HepG2 (cell line): ENCODE results near the gene TBX6. TPM values are rescaled to one million over a fixed set of nuclear protein-coding genes. Genes with fewer than 3 reads are reported as not detected.

ENCODE experiments used
- ATAC-seq: fragments of 200-7000 bp; cut with Tn5 transposase; 3 replicates; pipeline ENCODE4 v1.9.1; 2020; ENCODE audit warnings: mild to moderate bottlenecking, moderate library complexity
- BruUV-seq: library from RNA; stranded (reverse); fragments of 400-500 nt; replicated peaks from 2 replicates; lab custom pipeline; 2021; lab: Mats Ljungman, UMichigan
- CTCF ChIA-PET: fragments of 300-600 bp; formaldehyde crosslinking; extraction: SDS; loops from one replicate; lab custom pipeline; 2021; ENCODE audit warnings: low total read pairs, inconsistent platforms, low intra/inter-chr PET ratio; lab: Yijun Ruan, JAX
- POLR2A ChIA-PET: fragments of 350-600 bp; sonication (Branson Sonifier 250); formaldehyde crosslinking; loops from one replicate; lab custom pipeline; 2020; ENCODE audit warnings: antibody characterized with exemption, inconsistent platforms; lab: Yijun Ruan, JAX
- DNase-seq: peaks from one replicate; pipeline ENCODE4 v3.0.0-alpha.2; 2015; ENCODE audit warnings: low spot score
- FAIRE-seq: peaks from 3 replicates; lab custom pipeline; 2011; peaks lifted over from hg19 to GRCh38; lab: Jason Lieb, UNC
- H2AFZ ChIP-seq: one replicate; pipeline ENCODE4 v1.6.1; 2011; ENCODE audit warnings: low read length, inconsistent platforms
- H3K27ac ChIP-seq: fragments of 300-600 bp; 3 replicates; pipeline ENCODE4 v1.8.0; 2011; ENCODE audit warnings: mixed run types, mild to moderate bottlenecking, mixed read lengths, low read length, inconsistent platforms; ENCODE audit not compliant: insufficient read depth; ENCODE audit errors: extremely low read length
- H3K27me3 ChIP-seq, 2 experiments: fragments of 200-600 bp in 1 of 2; 2 replicates in 1 of 2; 3 replicates in 1 of 2; pipeline versions ENCODE4 v1.6.0 to v1.8.0; 2011; ENCODE audit warnings: low read length in 2 of 2, mild to moderate bottlenecking in 2 of 2, moderate library complexity in 2 of 2, inconsistent platforms in 1 of 2; ENCODE audit not compliant: insufficient read depth in 2 of 2, control insufficient read depth in 1 of 2
- H3K36me3 ChIP-seq, 2 experiments: fragments of 200-600 bp in 1 of 2; replicated peaks in 1 of 2; 2 replicates in 1 of 2; 3 replicates in 1 of 2; pipeline versions ENCODE4 v1.5.1 to v1.8.0; 2011; ENCODE audit warnings: low read length in 2 of 2, inconsistent platforms in 1 of 2; ENCODE audit not compliant: insufficient read depth in 2 of 2, control insufficient read depth in 1 of 2
- H3K4me1 ChIP-seq: 2 replicates; pipeline ENCODE4 v1.5.1; 2012; ENCODE audit warnings: low read length, inconsistent platforms; ENCODE audit not compliant: insufficient read depth
- H3K4me2 ChIP-seq: 2 replicates; pipeline ENCODE4 v1.6.0; 2011; ENCODE audit warnings: low read depth, low read length, inconsistent platforms
- H3K4me3 ChIP-seq, 3 experiments: fragments of 200-600 bp in 1 of 3; sonication (generic), shearing (Covaris generic) in 1 of 3; replicated peaks in 1 of 3; 2 replicates each; pipeline ENCODE4 v1.5.1; 2011 to 2016; ENCODE audit warnings: low read length in 3 of 3, inconsistent platforms in 2 of 3, low read depth in 2 of 3, mild to moderate bottlenecking in 2 of 3, control low read depth in 1 of 3, mixed read lengths in 1 of 3; ENCODE audit not compliant: insufficient read depth in 1 of 3
- H3K79me2 ChIP-seq: one replicate; pipeline ENCODE4 v1.6.1; 2011; ENCODE audit warnings: low read length, inconsistent platforms; ENCODE audit not compliant: insufficient read depth
- H3K9ac ChIP-seq: 2 replicates; pipeline ENCODE4 v1.6.0; 2011; ENCODE audit warnings: mild to moderate bottlenecking, low read depth, low read length, inconsistent platforms; ENCODE audit not compliant: insufficient read depth
- H3K9me3 ChIP-seq: 2 replicates; pipeline ENCODE4 v1.5.1; 2012; ENCODE audit warnings: mild to moderate bottlenecking, low read length
- H4K20me1 ChIP-seq: 2 replicates; pipeline ENCODE4 v1.6.0; 2011; ENCODE audit warnings: inconsistent platforms, mild to moderate bottlenecking, low read length, moderate library complexity; ENCODE audit not compliant: insufficient read depth
- HHEX ChIP-seq: IDR thresholded peaks from 2 replicates; pipeline ENCODE4 v1.6.1; 2016; ENCODE audit warnings: control low read depth
- HNF4G ChIP-seq, 2 experiments: sonication (generic) in 1 of 2; formaldehyde crosslinking in 1 of 2; IDR thresholded peaks; 2 replicates each; pipeline versions ENCODE4 v1.4.0 to v1.6.1; 2011 to 2020; ENCODE audit warnings: borderline replicate concordance in 2 of 2, low read depth in 2 of 2, mild to moderate bottlenecking in 2 of 2, low read length in 1 of 2, missing genetic modification reagents in 1 of 2, moderate library complexity in 1 of 2
- HOXA3 ChIP-seq: sonication (generic); formaldehyde crosslinking; IDR thresholded peaks from 2 replicates; pipeline ENCODE4 v1.5.0; 2020; ENCODE audit warnings: missing genetic modification reagents
- MTA1 ChIP-seq: sonication (generic); formaldehyde crosslinking; IDR thresholded peaks from 2 replicates; pipeline ENCODE4 v1.4.0; 2020; ENCODE audit warnings: missing genetic modification reagents, mild to moderate bottlenecking, borderline replicate concordance
- PHB2 ChIP-seq: fragments of 450-650 bp; IDR thresholded peaks from 2 replicates; pipeline ENCODE4 v1.6.1; 2018; ENCODE audit not compliant: partially characterized antibody
- PRMT3 ChIP-seq: sonication (generic); formaldehyde crosslinking; IDR thresholded peaks from 2 replicates; pipeline ENCODE4 v1.8.1; 2022; ENCODE audit warnings: low read depth, mild to moderate bottlenecking, moderate library complexity, missing genetic modification reagents, borderline replicate concordance
- ZBED4 ChIP-seq: sonication (generic); formaldehyde crosslinking; IDR thresholded peaks from 2 replicates; pipeline ENCODE4 v1.4.0; 2020; ENCODE audit warnings: missing genetic modification reagents, borderline replicate concordance
- ZNF775 ChIP-seq: sonication (generic); formaldehyde crosslinking; IDR thresholded peaks from 2 replicates; pipeline ENCODE4 v1.4.0; 2020; ENCODE audit warnings: missing genetic modification reagents, mild to moderate bottlenecking, moderate library complexity, borderline replicate concordance
- ZXDC ChIP-seq: sonication (generic); formaldehyde crosslinking; IDR thresholded peaks from 2 replicates; pipeline ENCODE4 v1.5.0; 2020; ENCODE audit warnings: mild to moderate bottlenecking, missing genetic modification reagents
- WGBS: methylation state at CpG from one replicate; pipeline ENCODE4 v1.1.6; 2017; ENCODE audit warnings: low lambda C conversion rate; 5-methylcytosine and 5-hydroxymethylcytosine counted together
- in situ Hi-C: cut with HindIII; loops from 2 replicates; pipeline ENCODE4 v1.10.0; 2017; ENCODE audit warnings: low pct_unique_long_range_greater_than_20kb; ENCODE audit not compliant: extremely low pct_ligation_motif_present
- intact Hi-C: fragments of 100-400 bp; cut with micrococcal nuclease; formaldehyde crosslinking; loops from one replicate; pipeline ENCODE4 v1.10.0; 2022; ENCODE audit not compliant: unreplicated experiment
- polyA plus RNA-seq, 8 experiments: library from polyadenylated mRNA; depleted of rRNA in 3 of 8; stranded (reverse) in 7 of 8; unstranded in 1 of 8; fragments of >200 nt; fragmentation: Illumina TruSeq in 4 of 8; extraction: Trizol in 4 of 8; gene quantifications; 2 replicates each; pipeline versions ENCODE4 v1.2.1 to v1.2.3, GENCODE V29; 2011 to 2016; ENCODE audit warnings: low read depth in 4 of 8, missing spikeins in 1 of 8, mixed read lengths in 1 of 8; ENCODE audit not compliant: insufficient read depth in 1 of 8
- total RNA-seq, 5 experiments: library from RNA; depleted of rRNA; stranded (reverse); fragments of >200 nt; fragmentation: Illumina TruSeq; extraction: Trizol; gene quantifications; 2 replicates each; pipeline ENCODE4 v1.2.3, GENCODE V29; 2016; ENCODE audit warnings: low read depth in 1 of 5
- TF ChIP-seq, protein P1 (sequence below): sonication (generic); formaldehyde crosslinking; IDR thresholded peaks from 2 replicates; pipeline ENCODE4 v1.9.0; 2021; ENCODE audit warnings: missing genetic modification reagents, mild to moderate bottlenecking, borderline replicate concordance
- TF ChIP-seq, protein P2 (sequence below), 2 experiments: sonication (generic) in 1 of 2; formaldehyde crosslinking in 1 of 2; IDR thresholded peaks; 2 replicates each; pipeline versions ENCODE4 v1.4.0 to v1.6.1; 2018 to 2020; ENCODE audit warnings: missing genetic modification reagents in 2 of 2, borderline replicate concordance in 1 of 2, low read depth in 1 of 2, mild to moderate bottlenecking in 1 of 2, missing biosample characterization in 1 of 2

The TBX6 gene
- total and polyA plus RNA-seq, 2 of the 13 experiments (the other 11 are each of a cell fraction or from before 2014, with no cell fraction given) = 0.24 to 0.42 TPM

GRCh38 chr16:30090610-30091331, 953 bp downstream of the TBX6 start:
- in situ Hi-C loops (loop anchor here (25.0 kb wide), 1 partner anchor 547 kb away; no protein-coding TSS in a partner anchor), intact Hi-C loops (no loop called here)
- no peaks in the 10 kb centered on the region for H3K79me2 ChIP-seq
- peaks cover 0 to under 1% of the 10 kb centered on the region in 2 experiments; a peak in 1 of 5 replicates for H3K36me3 ChIP-seq
- H3K4me2 ChIP-seq = peak overlapping the region; percentile 95
- DNase-seq (no peak), ATAC-seq (no peak), FAIRE-seq (no peak)
- ChIA-PET POLR2A (interaction anchor here (0.7 to 6.0 kb wide), 11 partner anchors 9 to 93 kb away, joined by 3 to 120 read pairs (median 14); partner anchors contain the start of genes ALDOA, CORO1A, GDPD3 and MAPK3), CTCF (no interaction called here)
- no peak overlapping the region for H3K27ac ChIP-seq
- H4K20me1 ChIP-seq = no peaks in the 10 kb centered on the region
- H3K9me3 ChIP-seq = no peaks in the 10 kb centered on the region
- no peaks in the 10 kb centered on the region; a peak in 1 of 5 replicates for H3K27me3 ChIP-seq
- peaks cover 69% of the 10 kb centered on the region for H3K4me1 ChIP-seq
- no peak overlapping the region; the same call in 1 of the 2 replicates for H3K9ac ChIP-seq
- no peak overlapping the region for H2AFZ ChIP-seq
- H3K4me3 ChIP-seq = peak overlapping the region; percentile 38 to 78 (median 59); a peak in 4 of 6 replicates
- 69% methylated on average over 22 of the region's 26 CpGs for WGBS
- BruUV-seq = no TSS peak
- TF ChIP-seq ZBED4 (CRISPR knock-in tag) (no peak), HHEX (CRISPR knock-in tag) (no peak), PHB2 (no peak), HOXA3 (CRISPR knock-in tag) (no peak), ZXDC (CRISPR knock-in tag) (no peak), HNF4G (IDR thresholded peaks at IDR 0.05; ENCODE audit: borderline replicate concordance, low read depth, low read length) (no peak), HNF4G (CRISPR knock-in tag; IDR thresholded peaks at IDR 0.05; ENCODE audit: borderline replicate concordance, low read depth) (no peak), ZNF775 (CRISPR knock-in tag) (no peak), PRMT3 (CRISPR knock-in tag) (no peak), MTA1 (no peak)
- TF ChIP-seq, protein P1, sequence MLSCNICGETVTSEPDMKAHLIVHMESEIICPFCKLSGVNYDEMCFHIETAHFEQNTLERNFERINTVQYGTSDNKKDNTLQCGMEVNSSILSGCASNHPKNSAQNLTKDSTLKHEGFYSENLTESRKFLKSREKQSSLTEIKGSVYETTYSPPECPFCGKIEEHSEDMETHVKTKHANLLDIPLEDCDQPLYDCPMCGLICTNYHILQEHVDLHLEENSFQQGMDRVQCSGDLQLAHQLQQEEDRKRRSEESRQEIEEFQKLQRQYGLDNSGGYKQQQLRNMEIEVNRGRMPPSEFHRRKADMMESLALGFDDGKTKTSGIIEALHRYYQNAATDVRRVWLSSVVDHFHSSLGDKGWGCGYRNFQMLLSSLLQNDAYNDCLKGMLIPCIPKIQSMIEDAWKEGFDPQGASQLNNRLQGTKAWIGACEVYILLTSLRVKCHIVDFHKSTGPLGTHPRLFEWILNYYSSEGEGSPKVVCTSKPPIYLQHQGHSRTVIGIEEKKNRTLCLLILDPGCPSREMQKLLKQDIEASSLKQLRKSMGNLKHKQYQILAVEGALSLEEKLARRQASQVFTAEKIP (CRISPR knock-in tag) = no peak
- TF ChIP-seq, protein P2, sequence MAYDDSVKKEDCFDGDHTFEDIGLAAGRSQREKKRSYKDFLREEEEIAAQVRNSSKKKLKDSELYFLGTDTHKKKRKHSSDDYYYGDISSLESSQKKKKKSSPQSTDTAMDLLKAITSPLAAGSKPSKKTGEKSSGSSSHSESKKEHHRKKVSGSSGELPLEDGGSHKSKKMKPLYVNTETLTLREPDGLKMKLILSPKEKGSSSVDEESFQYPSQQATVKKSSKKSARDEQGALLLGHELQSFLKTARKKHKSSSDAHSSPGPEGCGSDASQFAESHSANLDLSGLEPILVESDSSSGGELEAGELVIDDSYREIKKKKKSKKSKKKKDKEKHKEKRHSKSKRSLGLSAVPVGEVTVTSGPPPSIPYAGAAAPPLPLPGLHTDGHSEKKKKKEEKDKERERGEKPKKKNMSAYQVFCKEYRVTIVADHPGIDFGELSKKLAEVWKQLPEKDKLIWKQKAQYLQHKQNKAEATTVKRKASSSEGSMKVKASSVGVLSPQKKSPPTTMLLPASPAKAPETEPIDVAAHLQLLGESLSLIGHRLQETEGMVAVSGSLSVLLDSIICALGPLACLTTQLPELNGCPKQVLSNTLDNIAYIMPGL (CRISPR knock-in tag; IDR thresholded peaks at IDR 0.05; ENCODE audit: borderline replicate concordance in 1 of 2, low read depth in 1 of 2) = 0 out of 4 replicates have a peak, but pooled peaks of 1 of the 2 experiments have one; percentile 11
